NK-92 treated with Interleukin-12 subunit alpha and Interleukin-12 subunit beta, amount 100 ng/mL, for 24 hours (cell line): Measurements from ENCODE around the gene ACOT12.
"Not testable (repeated sequence)": the region's sequence is repeated elsewhere in the genome, so short reads cannot be mapped to it uniquely, and the experiment has no call there.

Experiments
- DNase-seq: peaks from one replicate; lab custom pipeline; 2025; lab: John Stamatoyannopoulos, UW

The ACOT12 gene

DNA sequence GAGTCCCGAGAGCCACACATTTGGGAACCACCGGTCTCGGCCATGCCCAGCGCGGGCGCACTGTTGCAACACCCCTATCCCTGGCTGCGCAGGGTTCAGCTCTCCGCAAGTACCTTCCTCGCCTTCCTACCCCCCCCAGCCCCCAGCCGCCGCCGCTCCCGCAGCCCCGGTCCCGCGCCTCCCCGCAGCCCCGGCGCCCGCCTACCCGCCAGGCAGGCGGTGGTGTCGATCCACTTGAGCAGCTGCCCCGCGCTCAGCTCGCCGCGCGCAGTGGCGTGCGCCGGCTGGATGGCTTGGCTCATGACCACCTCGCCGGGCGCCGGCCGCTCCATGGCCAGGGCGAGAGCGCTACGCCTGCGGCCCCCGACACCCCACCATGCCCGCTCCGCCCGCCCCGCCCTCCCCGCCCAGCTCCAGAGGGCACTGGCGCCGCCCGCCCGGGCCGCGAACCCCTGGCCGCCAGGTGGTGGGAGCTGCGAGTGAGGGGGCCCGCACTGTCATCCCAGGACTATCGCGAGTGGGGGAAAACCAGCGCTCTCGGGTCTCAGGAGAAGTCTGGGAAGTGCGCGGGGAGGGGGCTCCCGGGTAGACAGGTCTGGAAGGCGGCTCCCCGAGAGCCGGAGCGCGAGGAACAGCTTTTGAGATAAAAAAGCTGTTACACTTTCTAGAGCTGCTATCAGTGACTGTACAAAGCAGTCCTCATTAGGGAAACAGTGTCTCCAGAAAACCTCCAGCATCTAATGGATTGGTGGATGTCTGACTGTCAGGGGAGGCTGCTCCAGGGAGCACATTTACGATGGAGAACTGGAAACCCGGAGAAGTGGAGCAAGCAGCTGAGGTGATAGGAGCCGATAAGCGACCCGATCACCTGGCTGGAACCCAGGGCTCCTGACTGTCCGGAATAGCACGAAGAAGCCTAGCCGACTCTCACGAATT lies at the start of gene ACOT12:
TSS of gene ACOT12 (minus strand) at position 352 of the 936 bp plus-strand sequence. CDS start at position 332, 20 bp downstream.
- no peak for DNase-seq

DNA sequence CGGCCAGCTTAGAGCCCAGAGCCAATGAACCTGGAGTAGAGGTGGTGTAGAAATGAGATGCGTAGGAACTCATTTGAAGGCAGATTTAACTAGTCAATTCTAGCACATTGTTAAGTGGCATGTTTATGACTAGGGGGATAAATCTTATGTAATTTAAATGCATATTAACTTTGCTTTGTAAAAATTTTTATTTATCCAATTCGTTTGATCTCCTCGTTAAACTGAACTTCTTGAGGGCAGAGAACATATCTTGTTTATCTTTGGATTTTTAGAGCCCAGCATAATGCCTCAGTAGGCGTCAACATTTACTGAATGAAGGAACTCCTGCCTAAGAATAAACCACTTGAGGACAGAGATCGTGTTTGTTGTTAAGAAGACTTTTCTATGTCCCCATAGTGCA lies 41.1 kb upstream of the ACOT12 start:
- no peak for DNase-seq

DNA sequence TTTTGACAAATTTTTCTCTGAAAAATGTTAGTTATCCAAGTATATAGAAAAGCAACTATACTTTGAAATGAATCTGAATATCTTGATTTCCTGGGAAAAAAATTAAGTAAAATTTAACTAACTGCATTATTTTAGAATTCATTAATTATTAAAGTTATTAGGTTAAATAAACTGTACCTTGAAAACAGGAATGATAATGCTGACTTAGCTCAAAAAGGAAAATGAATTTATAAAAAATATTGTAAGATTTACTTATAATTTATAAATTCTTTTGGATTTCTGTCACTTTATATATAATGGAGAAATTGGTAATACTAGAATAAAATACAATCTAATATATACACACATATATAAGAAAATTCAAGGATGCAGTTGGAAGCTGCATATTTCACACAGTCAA lies 36.1 kb upstream of the ACOT12 start:
- DNase-seq = no peak

DNA sequence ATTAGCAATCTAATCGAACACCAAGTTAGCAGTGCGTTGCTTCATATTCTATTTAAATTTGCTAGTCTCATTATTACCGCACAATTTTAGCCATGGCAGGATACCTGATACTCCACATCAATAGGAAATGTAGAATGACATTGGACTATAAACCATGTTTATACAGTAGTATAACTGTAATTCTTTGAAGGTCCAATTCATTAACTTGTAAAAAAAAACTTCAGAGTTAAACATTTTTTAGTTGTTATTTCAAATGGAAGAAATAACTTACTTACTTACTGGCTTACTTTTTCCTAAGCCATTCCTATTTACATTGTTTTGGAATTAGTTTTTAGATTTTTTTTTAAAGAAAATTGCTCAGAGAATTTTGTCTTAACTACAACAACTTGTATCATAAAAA lies 35.4 kb upstream of the ACOT12 start:
- no peak for DNase-seq

DNA sequence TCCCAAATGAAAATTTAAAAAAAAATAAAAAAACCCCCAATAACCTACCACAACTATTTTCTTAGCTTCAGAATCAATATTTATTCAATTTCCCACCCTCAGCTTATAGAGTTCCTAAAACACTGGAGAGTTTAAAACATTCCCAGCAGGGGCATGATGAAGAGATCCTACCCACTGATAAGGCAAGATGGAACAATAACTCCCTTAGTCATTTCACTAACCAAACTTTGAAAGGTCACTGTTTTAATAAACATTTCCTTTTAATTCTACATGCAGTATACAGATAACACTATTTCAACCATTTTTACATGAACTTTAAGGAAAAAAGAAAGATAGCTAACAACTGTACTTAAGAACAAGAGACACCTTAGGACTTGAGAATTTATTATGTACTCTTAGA lies 34.9 kb upstream of the ACOT12 start:
- no peak for DNase-seq

DNA sequence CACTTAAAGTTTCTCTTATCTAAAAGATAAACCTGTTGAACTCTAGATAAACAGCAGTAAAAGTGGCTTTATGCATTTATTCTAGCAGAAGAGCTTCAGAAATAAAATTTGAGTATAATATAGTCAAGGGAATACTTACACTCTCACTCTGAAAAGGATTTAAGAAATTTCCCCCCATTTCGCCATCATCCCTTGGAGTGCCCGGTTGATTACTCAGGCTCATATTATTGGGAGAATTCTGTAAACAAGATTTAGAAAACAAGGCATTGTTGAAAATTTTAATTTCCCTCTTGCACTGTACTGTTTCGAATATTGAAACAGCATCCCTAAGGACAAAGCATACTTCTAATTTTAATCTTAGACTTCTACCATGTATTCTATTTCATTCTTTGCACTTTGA lies 34.5 kb upstream of the ACOT12 start:
- no peak for DNase-seq

DNA sequence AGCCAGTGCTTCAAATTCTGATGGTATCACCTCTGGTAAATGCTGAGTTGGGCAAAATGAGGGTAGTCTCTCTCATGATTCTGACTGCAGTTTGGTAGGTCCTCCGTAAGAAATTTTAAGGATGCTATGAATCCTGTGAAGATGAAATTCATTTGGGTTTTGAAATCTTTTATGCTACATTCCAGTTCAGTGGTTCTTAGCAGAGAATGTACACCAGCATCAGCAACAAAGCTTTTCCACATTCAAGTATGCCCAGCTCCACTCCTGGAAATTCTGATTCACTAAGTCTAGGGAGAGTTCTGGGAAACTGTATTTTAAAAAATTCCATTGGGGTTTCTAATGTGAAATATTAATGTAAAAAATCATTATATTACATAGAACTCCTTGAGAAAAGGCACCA lies 33.6 kb upstream of the ACOT12 start:
- no peak for DNase-seq

DNA sequence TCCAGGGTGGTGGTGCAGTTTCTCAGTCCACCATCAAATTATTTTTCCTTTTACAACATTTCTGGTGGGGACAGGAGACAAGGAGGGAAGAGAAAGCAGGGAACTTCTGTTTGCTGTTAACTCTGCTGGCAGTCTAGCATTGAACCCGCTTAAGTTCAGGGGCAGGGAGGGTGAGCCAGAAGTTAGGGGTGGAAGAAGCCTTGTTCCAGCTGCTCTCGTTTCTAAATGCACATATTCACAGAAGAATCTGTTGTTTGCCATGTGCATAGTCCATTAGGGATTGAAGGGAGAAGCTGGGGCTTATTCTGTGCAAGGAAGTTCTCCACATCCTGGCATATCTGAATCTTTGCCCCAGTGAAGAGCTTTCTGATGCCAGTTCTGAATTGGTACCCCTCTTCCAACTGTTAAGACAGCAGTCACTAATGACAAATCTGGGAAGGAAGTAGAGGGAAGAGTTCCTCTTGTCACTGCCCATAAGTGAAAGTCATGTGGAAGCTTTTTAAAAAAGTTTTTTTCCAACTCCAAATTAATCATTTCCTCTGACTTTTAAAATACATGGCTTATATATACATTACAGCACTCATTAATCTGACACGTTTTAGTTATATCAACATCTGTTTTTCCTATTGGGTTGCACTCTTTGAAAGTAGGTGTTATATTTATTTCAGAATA lies 32.6 kb upstream of the ACOT12 start:
- no peak for DNase-seq

DNA sequence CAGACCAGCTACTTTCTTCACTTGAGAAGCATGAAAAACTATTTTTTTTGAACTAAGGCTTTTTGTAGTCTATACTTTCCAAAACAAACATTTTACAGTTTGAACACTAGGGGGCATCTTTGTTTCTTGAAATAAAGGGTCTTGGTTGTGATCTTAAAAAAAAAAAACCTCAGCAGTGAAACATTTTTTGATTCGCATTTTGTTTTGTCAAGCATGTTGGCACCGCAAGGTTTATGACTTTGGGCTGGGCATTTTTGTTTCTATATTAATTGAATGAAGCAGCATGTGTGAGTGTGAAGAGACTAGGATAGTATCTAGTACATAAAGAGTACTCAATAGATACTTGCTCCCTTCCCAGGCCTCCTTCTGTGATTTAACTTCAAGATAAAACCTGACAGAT lies 31.6 kb upstream of the ACOT12 start:
- no peak for DNase-seq

DNA sequence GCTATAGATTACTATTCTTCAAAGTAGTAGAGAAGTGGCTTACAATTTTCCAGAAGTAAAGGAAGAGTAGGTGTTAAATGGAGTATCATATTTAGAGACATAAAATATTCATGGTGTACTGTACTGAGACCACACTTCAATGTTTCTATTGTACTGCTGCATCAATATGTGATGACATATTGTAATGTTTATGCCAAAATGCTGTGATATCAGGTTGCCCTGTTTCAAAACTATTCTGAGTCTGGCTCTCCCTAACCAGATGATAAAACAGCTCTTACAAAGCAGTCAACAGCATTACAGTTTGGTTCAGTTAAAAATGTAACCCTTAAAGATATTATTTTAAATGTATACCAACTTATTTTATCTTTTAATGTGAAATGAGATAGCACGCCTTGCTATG lies 30.8 kb upstream of the ACOT12 start:
- DNase-seq = no peak

DNA sequence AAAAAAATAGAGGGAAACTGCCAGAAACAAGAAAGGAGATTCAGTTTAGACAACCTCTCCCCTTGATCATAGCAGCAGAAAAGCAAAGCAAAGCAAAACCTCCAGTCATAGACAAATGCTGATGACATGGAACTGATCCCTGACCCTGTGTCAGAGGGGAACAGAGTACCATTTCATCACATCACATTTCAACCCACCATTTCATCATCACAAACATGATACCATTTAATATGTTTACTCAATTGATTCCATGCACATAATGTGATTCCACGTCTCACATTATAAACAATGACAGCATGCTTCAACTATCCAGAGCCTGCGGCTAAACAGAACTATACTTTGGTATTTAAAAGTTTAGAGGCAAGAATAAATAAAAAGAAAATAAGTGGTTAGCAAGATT lies 28.7 kb upstream of the ACOT12 start:
- DNase-seq = no peak

DNA sequence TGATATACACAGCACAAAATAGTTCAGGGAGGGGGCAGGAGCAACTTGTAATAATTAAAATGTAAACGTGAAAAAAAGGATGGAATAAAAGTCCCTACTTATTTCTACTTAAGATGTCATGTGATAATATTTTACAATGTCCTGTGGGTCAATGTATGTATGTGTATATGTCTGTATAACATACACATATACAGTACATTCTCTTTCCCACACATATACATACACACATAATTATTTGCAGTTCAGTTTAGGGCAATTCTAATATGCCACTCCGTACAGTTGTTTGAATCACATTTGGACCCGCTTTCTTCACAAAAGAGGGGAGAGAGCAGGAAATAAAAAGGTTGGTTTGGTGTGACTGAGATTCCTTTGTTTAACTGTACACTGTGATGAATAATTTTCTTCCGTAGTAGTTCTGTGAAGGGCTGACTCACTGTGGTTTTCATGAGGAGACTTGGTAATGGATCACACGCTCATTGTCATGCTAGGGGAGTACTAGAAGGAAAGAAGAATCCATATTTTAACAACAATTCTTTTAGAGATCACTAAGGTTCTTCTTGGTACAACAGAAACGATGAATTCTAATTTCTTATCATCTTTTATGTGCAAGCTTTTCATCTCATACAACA lies 26.2 kb upstream of the ACOT12 start:
- DNase-seq = no peak

DNA sequence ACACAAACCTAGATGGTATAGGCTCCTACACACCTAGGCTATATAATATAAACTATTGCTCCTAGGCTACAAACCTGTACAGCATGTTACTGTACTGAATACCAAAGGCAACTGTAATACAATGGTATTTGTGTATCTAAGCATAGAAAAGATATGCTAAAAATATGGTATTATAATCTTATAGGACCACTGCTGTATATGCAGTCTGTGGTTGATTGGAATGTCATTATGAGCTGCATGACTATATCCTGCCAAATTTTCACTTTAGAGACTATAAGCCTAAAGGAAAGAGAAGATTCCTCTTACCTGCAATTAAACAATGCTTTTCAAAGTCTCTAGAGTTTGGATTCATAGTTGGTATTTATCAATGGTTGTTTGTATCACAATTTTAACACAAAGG lies 24.7 kb upstream of the ACOT12 start:
- DNase-seq = no peak

DNA sequence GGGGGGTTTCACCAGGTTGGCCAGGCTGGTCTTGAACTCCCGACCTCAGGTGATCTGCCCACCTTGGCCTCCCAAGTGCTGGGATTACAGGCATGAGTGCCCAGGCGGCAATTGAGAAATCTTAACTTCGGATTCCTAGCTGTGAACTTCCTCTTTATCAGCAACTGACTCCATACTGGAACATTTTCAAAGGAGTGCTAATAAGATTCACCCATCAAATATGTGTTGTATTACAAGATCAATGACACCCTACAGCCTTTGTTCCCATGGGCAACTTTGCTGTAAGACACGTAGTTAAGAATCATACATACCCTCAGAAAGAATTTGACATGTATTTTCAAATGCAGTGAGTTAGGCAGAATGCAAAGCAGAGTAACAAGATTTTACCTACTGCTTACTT lies 23.1 kb upstream of the ACOT12 start:
- no peak for DNase-seq

DNA sequence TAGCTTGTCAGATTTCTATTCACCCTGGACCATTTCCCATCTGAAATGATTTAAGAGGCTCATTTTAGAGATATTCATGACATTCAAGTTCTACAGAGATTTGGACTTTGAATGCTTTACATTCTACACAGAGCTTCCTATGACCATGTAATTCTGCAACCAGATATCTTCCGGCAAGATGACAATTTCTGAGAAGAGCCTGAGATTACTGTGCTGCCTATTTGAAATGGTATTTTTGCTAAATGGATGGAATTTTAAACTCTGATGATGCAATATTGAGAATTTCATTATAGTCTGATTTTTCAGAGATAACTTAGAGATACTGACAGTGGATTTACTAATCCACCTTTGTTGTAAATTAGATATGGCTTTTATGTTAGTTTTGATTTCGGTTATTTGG lies 16.0 kb upstream of the ACOT12 start:
- DNase-seq = no peak

DNA sequence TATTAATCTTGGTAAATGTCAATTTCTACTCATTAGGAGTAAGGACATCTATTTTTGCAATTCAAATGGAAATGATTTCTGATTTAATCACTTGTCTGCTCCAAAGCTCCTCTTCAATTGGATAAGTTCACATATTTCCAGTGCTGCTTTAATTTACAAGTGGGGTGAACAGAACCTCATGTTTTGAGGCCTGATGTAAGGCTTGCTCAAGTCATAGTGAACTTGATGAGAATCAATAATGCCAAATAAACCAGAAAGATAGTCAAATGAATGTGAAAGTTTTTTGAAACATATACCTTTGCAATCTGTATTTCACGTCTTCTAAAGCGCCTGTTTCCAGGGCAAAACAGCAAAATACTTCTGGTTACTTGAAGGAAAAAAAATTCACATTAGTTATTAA lies 15.4 kb upstream of the ACOT12 start:
- DNase-seq = no peak

DNA sequence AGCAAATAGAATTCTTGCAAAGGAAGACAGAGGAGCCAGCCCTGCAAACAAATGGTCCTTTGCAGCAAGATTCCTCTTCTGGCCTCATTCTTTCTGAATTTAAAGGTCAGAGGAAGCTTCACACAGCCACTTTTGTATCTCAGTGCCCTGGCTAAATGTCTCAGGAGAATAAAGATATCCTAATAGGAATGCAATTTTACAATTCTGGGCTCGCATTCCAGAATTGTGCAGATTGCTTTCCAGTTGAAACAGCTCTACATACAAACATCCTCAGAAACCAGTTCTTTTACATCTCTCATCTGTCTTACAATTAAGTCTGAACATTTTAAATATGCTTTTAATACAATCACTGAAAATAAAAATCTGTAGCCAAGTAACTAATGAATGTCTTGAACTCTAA lies 14.6 kb upstream of the ACOT12 start:
- no peak for DNase-seq

DNA sequence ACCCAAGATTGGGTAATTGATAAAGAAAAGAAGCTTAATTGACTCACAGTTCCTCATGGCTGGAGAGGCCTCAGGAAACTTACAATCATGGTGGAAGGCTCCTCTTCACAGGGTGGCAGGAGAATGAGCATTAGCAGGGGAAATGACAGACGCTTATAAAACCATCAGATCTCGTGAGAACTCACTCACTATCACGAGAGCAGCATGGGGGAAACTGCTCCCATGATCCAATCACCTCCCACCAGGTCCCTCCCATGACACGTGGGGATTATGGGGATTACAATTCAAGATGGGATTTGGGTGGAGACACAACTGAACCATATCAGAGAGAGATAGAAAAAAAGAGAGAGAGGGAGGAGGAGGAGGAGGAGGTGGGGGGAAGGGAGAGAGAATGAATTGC lies 13.9 kb upstream of the ACOT12 start:
- not testable (repeated sequence) for DNase-seq

DNA sequence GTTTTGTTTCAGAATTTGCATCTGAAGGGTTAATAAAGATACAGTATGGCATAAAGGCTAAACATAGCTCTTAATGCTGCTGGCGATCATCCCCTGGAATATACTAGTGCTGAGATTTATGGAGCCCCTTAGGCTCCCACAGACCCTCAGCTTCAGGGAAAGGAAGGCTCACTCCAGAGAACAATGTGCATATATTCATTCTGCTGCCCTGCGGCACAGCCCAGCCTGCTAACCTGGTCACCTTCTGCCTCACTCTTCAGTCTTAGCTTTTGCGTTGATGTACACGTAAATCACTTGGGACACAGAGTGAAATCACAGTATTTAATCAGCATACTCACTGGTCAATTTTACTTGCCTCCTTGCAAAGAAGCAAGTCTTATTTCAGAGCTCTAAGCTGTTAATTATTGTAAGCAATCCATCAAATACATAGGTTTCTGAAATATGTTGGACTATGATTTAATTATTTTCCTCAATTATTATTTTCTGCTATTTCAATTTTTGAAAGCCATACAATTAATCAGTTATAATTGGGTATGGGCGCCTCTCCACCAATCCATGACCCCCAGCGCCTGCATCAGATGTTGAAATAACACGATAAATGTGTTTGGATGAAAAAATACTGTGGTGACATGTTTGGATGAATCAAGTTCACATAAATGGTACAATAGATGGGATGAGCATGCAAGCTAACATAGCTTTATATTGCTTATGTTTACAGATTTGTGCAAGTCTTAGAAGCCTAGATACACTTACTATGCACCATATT lies 11.4 kb upstream of the ACOT12 start:
- no peak for DNase-seq

DNA sequence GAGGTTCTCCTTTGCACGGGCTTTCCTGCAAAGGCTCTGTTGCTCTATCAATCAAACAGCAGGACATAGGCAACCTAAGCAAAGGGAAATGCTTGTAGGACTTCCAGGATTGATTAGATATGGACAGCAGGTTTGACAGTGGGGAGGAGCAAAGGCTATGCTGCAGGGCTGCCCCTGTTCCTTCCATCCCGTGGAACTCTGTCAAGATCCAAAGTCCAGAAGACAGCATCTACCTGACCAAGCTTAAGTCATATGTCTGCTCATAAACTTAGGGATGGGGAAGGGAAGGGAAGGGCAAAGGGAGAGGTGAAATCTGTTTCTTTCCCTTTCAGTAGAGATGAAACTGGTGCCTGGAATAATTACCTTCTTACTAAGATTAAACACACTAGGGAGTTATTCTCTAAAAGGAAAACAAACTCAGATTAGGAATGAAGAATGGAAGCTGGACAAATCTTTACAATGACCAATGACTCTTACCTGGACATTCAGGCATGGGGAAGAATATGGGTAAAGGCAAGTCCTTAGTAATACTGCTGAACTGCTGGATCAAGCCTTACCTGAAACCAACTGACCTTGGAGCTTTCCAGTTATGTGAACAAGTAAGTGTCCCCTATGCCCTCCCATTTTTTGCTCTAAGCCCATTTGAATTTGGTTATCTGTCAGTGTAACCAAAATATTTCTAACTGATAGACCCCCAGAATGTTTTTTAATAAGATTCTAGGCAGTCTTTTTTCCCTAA lies 8.4 kb upstream of the ACOT12 start:
- no peak for DNase-seq

DNA sequence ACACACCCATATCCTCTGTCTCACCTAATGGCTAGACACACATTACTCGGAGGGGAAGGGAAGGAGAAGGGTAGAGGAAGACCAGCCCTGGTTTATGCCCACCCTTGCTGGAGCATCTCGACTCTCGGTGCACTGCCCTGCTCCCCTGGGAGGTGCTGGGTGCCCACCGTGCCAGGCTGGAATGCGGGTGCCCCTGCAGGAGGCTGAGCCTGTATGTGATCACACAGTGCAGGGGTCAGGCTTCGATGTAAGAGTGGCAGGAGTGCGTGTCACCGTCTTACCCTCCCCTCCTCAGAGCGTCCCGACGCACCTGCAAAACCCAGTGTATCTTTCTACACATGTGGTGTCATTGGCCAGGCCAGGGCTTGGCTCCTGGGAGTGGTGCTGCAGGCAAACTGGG lies 7.3 kb upstream of the ACOT12 start:
- DNase-seq = no peak

DNA sequence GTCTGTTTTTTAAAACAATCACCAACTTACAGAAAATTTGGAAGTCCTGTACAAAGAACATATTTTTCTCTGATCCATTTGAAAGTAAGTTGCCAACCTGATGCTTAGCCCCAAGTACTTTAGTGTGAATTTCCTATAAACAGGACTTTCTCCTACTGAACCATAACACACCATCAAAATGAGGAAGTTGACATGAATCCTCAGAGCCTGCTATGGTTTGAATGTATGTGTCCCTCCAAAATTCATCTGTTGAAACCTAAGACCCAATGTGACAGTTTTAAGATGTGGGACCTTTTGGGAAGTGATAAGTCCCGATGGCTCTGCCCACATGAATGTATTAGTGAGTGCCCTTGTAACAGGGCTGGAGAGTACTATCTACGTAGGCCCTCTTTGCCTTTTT lies 6.4 kb upstream of the ACOT12 start:
- no peak for DNase-seq
